NOMO-1 treated with dmso at 0.1 percent for 144 hours (cell line): Measurements from ENCODE around the gene GMPPB.

Source experiments
- DNase-seq: peaks from one replicate; lab custom pipeline; 2025; ENCODE audit not compliant: unreplicated experiment; lab: John Stamatoyannopoulos, UW

GMPPB gene

DNA sequence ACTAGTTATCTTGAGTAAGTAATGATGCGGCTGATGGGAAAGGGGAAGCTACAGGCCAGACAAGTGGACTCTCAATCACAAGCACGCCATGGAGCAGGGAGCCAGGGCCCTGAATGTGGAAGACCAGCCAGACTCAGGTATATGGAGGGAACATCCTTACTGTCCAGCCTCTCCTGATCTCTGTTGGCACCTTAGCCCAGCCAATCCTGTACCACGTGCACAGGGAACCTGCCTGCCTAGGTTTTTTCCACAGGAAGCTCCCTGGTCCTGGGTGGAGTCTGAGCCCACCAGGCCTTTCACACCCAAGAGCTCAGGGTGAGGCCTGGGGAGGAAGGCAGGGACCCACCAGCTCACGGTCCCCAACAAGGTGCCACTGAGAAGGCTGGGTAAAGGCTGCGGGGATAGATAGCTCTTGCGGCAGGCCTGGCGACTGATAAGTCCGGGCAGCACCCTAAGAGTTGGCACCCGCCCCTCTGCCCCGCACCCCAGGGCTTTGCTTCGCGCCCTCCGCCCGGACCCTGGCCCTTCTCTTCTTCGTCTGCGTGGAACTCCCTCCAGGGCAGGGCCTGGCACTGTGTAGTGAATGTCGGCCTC lies 50.5 kb downstream of the GMPPB start:
- DNase-seq = no peak

DNA sequence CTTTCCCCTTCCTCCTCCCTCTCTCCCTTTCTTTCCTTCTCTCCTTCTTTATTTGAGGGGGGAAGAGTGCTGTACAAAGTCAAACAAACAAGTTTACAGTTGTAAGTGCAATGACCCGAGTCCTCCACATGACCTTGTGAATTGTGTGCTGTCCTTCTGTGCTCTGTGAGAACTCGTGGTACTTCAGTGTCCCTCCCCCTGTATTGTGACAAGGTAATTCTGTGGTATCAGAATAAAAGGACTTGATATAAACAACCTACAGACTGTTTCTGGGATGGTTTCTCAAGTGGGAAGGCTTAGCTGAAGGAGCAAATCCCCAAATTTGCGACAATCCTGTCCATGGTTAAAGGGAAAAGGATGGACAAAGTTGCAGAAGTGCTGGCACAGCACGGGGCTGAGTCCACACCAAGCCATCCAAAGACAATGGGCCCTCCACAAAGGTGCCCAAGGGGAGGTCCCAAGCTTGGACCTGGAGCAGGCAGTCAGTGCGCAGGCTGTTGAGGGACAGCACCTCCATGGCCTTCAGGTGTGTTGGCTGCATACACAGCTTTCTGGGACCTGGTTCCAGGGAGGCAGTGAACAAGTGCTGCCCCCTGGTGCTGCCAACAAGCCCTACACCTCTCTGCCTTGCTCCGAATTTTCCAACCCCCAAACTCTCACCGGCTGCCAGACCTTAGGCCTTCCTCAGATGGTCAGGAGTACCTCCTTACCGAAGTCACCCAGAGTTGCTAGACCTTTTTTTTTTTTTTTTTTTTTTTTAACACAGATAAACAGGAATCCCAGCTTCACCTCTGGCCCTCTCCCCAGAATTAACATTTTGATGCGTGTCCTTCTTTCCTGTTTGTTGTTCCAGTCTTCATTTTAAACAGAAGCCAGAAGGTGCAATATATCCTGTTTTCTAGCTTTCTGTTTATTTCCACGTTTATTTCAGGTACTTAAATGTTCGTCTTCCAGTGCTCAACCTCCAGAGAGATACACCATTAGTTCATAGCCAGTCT lies 52.2 kb downstream of the GMPPB start:
- no peak for DNase-seq

DNA sequence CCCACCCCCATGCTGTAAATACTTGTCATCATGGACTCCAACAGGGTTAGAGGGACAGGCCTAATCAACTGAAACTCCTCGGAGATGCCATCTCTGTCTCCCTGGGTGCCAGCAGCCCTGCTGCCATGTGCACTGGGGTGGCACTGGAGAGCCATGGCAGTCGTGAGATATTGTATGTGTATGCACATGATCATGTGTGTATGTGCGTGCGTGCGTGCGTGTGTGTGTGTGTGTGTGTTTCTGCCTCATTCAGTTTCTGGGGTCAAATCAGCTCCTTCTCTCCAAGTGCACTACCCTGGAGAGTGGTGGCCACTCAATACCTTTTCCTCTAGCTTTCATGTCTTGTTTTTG lies 52.8 kb downstream of the GMPPB start:
- DNase-seq = no peak
